Transverse colon (tissue), 4 donors: ENCODE results near the gene NOX4.

Source experiments
- CTCF ChIP-seq, 5 experiments: fragments of 200-600 bp in 3 of 5; fragments of 450-650 bp in 2 of 5; sonication (generic) in 3 of 5; IDR thresholded peaks; 1 replicate in 2 of 5; 2 replicates in 3 of 5; pipeline ENCODE4 v1.5.1; 2016 to 2017; ENCODE audit warnings: antibody characterized with exemption in 5 of 5, inconsistent platforms in 3 of 5, mild to moderate bottlenecking in 2 of 5, moderate library complexity in 1 of 5
- POLR2A ChIP-seq: fragments of 450-650 bp; IDR thresholded peaks from one replicate; pipeline ENCODE4 v1.6.1; 2016; ENCODE audit warnings: antibody characterized with exemption, mild to moderate bottlenecking, moderate library complexity
- POLR2AphosphoS5 ChIP-seq, 3 donors: sonication (generic); formaldehyde crosslinking; IDR thresholded peaks; one replicate each; pipeline ENCODE4 v1.6.1; 2016; ENCODE audit warnings: antibody characterized with exemption in 3 of 3

GRCh38 chr11:89433278-89433677, 57.9 kb downstream of the NOX4 start:
- no peak for TF ChIP-seq CTCF (IDR thresholded peaks at IDR 0.05)
- no peak for TF ChIP-seq POLR2A
- no peak for TF ChIP-seq POLR2AphosphoS5 (IDR thresholded peaks at IDR 0.05)
